ENCODE data around the gene AKAP11. TPM values are rescaled to one million over a fixed set of nuclear protein-coding genes. Genes with fewer than 3 reads are reported as not detected.

Gene AKAP11
- total RNA-seq, 1 donor from 2014 or later, result 19.8 TPM

GRCh38 chr13:42275098-42275471 is 3.1 kb downstream of the AKAP11 start:
- TF ChIP-seq CTCF (IDR thresholded peaks at IDR 0.05; ENCODE audit: insufficient read depth, low read length, poor library complexity, severe bottlenecking), result no peak
- Histone ChIP-seq H3K4me3 (ENCODE audit: low read depth, low read length) (no peak overlapping the region), H3K27me3 (ENCODE audit: control insufficient read depth, insufficient read depth, low read length) (no peaks in the 10 kb centered on the region), H3K36me3 (ENCODE audit: control insufficient read depth, insufficient read depth, low read length) (no peaks in the 10 kb centered on the region)
- no peak for DNase-seq (ENCODE audit: low read depth)

GRCh38 chr13:42275506-42275905 is 3.6 kb downstream of the AKAP11 start:
- no peak overlapping the region for H3K4me3 ChIP-seq (ENCODE audit: low read depth, low read length)
- no peaks in the 10 kb centered on the region for H3K36me3 ChIP-seq (ENCODE audit: control insufficient read depth, insufficient read depth, low read length)
- H3K27me3 ChIP-seq (ENCODE audit: control insufficient read depth, insufficient read depth, low read length), result no peaks in the 10 kb centered on the region
- TF ChIP-seq CTCF (IDR thresholded peaks at IDR 0.05; ENCODE audit: insufficient read depth, low read length, poor library complexity, severe bottlenecking), result no peak
- DNase-seq (ENCODE audit: low read depth), result no peak

GRCh38 chr13:42276683-42277082 is 4.7 kb downstream of the AKAP11 start:
- no peaks in the 10 kb centered on the region for H3K27me3 ChIP-seq (ENCODE audit: control insufficient read depth, insufficient read depth, low read length)
- no peak overlapping the region for H3K4me3 ChIP-seq (ENCODE audit: low read depth, low read length)
- TF ChIP-seq CTCF (IDR thresholded peaks at IDR 0.05; ENCODE audit: insufficient read depth, low read length, poor library complexity, severe bottlenecking), result no peak

GRCh38 chr13:42277618-42278276 is 5.8 kb downstream of the AKAP11 start:
- TF ChIP-seq CTCF (IDR thresholded peaks at IDR 0.05; ENCODE audit: insufficient read depth, low read length, poor library complexity, severe bottlenecking), result no peak
- no peak for DNase-seq (ENCODE audit: low read depth)
- no peaks in the 10 kb centered on the region for H3K36me3 ChIP-seq (ENCODE audit: control insufficient read depth, insufficient read depth, low read length)
- H3K27me3 ChIP-seq (ENCODE audit: control insufficient read depth, insufficient read depth, low read length), result no peaks in the 10 kb centered on the region
- H3K4me3 ChIP-seq (ENCODE audit: low read depth, low read length), result no peak overlapping the region

More at GRCh38 chr13:42276683-42277082, 4.7 kb downstream of the AKAP11 start:
- no peaks in the 10 kb centered on the region for H3K36me3 ChIP-seq (ENCODE audit: control insufficient read depth, insufficient read depth, low read length)
- DNase-seq (ENCODE audit: low read depth), result no peak

GRCh38 chr13:42279080-42279479 is 7.1 kb downstream of the AKAP11 start:
- H3K4me3 ChIP-seq (ENCODE audit: low read depth, low read length), result no peak overlapping the region
- TF ChIP-seq CTCF (IDR thresholded peaks at IDR 0.05; ENCODE audit: insufficient read depth, low read length, poor library complexity, severe bottlenecking), result no peak
- no peaks in the 10 kb centered on the region for H3K27me3 ChIP-seq (ENCODE audit: control insufficient read depth, insufficient read depth, low read length)
- H3K36me3 ChIP-seq (ENCODE audit: control insufficient read depth, insufficient read depth, low read length), result no peaks in the 10 kb centered on the region
- DNase-seq (ENCODE audit: low read depth), result no peak

GRCh38 chr13:42279986-42280385 is 8.0 kb downstream of the AKAP11 start:
- DNase-seq (ENCODE audit: low read depth), result no peak
- Histone ChIP-seq H3K27me3 (ENCODE audit: control insufficient read depth, insufficient read depth, low read length) (no peaks in the 10 kb centered on the region), H3K36me3 (ENCODE audit: control insufficient read depth, insufficient read depth, low read length) (no peaks in the 10 kb centered on the region), H3K4me3 (ENCODE audit: low read depth, low read length) (no peak overlapping the region)
- no peak for TF ChIP-seq CTCF (IDR thresholded peaks at IDR 0.05; ENCODE audit: insufficient read depth, low read length, poor library complexity, severe bottlenecking)
